Measurements from ENCODE around the gene TRAIP.
"Not testable (repeated sequence)": the region's sequence is repeated elsewhere in the genome, so short reads cannot be mapped to it uniquely, and the experiment has no call there.

Gene TRAIP

DNA sequence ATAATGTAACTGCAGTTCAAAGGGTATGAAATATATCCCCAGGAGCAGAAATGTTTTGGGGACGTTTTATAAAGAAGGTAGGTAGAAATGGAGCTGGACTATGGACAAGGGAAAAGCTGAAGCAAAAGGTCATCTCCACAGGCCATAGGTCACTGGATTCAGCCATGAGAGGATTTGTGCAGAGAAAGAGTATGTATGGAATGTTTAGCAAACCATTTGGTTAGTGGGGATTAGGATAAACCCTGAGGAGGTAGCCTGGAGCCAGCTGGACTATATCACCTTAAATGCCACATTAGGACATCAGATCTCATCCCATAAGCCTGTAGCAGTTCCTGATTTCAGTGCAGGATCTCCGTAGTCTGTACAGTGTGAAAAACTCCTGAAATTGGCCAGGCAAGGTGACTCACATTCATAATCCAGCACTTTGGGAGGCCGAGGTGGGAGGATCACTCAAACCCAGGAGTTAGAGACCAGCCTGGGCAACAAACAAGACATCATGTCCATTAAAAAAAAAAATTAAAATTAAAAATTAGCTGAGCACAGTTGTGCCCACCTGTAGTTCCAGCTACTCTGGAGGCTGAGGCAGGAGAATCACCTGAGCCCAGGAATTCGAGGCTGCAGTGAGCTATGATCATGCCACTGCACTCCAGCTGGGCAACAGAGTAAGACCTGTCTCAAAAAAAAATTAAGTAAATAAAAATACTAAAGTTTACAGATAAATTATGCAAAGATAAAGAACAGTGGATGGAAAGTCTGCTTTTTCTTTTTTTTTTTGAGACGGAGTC is 74.8 kb downstream of the TRAIP start:
- H3K4me3 ChIP-seq (ENCODE audit: low read length) = no peak overlapping the region
- no peak overlapping the region for H3K27ac ChIP-seq (ENCODE audit: low read depth, low read length)
- H3K79me2 ChIP-seq (ENCODE audit: control insufficient read depth, low read length) = peaks cover 90% of the 10 kb centered on the region
- TF ChIP-seq EZH2phosphoT487 (IDR thresholded peaks at IDR 0.05; ENCODE audit: borderline replicate concordance, low read length) = no peak
- TF ChIP-seq, protein P1, sequence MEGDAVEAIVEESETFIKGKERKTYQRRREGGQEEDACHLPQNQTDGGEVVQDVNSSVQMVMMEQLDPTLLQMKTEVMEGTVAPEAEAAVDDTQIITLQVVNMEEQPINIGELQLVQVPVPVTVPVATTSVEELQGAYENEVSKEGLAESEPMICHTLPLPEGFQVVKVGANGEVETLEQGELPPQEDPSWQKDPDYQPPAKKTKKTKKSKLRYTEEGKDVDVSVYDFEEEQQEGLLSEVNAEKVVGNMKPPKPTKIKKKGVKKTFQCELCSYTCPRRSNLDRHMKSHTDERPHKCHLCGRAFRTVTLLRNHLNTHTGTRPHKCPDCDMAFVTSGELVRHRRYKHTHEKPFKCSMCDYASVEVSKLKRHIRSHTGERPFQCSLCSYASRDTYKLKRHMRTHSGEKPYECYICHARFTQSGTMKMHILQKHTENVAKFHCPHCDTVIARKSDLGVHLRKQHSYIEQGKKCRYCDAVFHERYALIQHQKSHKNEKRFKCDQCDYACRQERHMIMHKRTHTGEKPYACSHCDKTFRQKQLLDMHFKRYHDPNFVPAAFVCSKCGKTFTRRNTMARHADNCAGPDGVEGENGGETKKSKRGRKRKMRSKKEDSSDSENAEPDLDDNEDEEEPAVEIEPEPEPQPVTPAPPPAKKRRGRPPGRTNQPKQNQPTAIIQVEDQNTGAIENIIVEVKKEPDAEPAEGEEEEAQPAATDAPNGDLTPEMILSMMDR (IDR thresholded peaks at IDR 0.05; ENCODE audit: low read depth, low read length, poor library complexity, severe bottlenecking) = no peak
- H3K9me2 ChIP-seq (replicated peaks; ENCODE audit: control insufficient read depth, low read length) = no peaks in the 10 kb centered on the region
- no peaks in the 10 kb centered on the region for H3K27me3 ChIP-seq (ENCODE audit: control insufficient read depth, low read length)
- H3K4me1 ChIP-seq (ENCODE audit: control insufficient read depth, low read length) = peaks cover 11% of the 10 kb centered on the region
- H3K9me3 ChIP-seq (ENCODE audit: control insufficient read depth, insufficient read depth, low read length) = no peaks in the 10 kb centered on the region
- peaks cover 45% of the 10 kb centered on the region for H3K36me3 ChIP-seq (ENCODE audit: control insufficient read depth, low read length)
- H3F3A ChIP-seq (ENCODE audit: control insufficient read depth, insufficient read depth) = no peaks in the 10 kb centered on the region
- no peaks in the 10 kb centered on the region for H4K20me1 ChIP-seq (ENCODE audit: control insufficient read depth, insufficient read depth, low read depth, low read length)
- H3K4me2 ChIP-seq (ENCODE audit: low read length) = no peak overlapping the region

GRCh38 chr3:49780975-49781365 is 75.4 kb downstream of the TRAIP start:
- H3K27ac ChIP-seq (ENCODE audit: low read depth, low read length); H3K4me3 ChIP-seq (ENCODE audit: low read length); H3K27me3 ChIP-seq (ENCODE audit: control insufficient read depth, low read length); H3K9me2 ChIP-seq (replicated peaks; ENCODE audit: control insufficient read depth, low read length); H3K9me3 ChIP-seq (ENCODE audit: control insufficient read depth, insufficient read depth, low read length); H3F3A ChIP-seq (ENCODE audit: control insufficient read depth, insufficient read depth); H4K20me1 ChIP-seq (ENCODE audit: control insufficient read depth, insufficient read depth, low read depth, low read length); H3K4me2 ChIP-seq (ENCODE audit: low read length): not testable (repeated sequence)
- H3K4me1 ChIP-seq (ENCODE audit: control insufficient read depth, low read length) = peaks cover 10% of the 10 kb centered on the region
- peaks cover 44% of the 10 kb centered on the region for H3K36me3 ChIP-seq (ENCODE audit: control insufficient read depth, low read length)
- peaks cover 91% of the 10 kb centered on the region for H3K79me2 ChIP-seq (ENCODE audit: control insufficient read depth, low read length)

DNA sequence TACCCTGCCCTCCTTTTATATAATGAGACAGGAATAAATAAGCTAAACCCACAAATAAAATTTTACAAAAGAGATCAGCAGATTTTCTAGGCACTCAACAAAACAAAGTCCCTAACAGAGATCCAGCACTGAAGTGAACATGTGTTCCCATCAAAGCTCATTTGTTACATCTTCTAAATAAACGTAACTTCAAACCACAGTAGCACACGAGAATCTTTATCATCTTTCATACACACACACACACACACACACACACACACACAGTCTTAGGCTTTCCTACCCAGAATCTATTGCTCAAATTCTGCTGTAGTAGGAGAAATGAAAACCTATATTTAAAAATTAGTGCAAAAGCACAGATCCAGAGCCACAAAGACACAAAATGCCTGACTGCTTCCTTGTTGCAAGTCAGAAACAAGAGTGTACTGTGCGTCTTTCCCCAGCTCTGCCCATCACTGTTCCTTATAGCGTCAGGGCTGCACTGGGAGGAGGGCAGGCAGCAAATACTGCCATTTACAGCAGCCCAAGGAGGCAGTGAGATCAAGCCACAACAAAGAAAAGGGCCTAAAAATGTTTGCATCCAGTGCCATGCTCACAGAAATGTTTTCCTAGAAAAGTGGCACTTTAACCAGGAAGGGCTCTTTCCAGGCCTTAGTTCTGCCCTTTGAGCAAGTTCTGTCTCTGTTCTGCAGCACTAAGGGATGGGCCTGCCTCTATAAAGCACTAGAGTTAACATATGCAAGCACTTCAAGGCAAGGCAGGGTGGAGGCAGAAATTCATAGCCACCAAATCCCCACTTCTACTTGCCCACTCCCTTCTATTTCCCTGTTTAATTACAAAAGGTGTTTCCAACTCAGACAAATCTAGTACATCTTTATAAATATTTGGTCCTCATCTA is 76.0 kb downstream of the TRAIP start:
- H3K9me3 ChIP-seq (ENCODE audit: control insufficient read depth, insufficient read depth, low read length) = no peaks in the 10 kb centered on the region
- no peaks in the 10 kb centered on the region for H3K9me2 ChIP-seq (replicated peaks; ENCODE audit: control insufficient read depth, low read length)
- no peaks in the 10 kb centered on the region for H3F3A ChIP-seq (ENCODE audit: control insufficient read depth, insufficient read depth)
- no peak overlapping the region for H3K4me2 ChIP-seq (ENCODE audit: low read length)
- H3K79me2 ChIP-seq (ENCODE audit: control insufficient read depth, low read length) = peaks cover 91% of the 10 kb centered on the region
- TF ChIP-seq, protein P1 (IDR thresholded peaks at IDR 0.05; ENCODE audit: low read depth, low read length, poor library complexity, severe bottlenecking) = no peak
- no peak for TF ChIP-seq EZH2phosphoT487 (IDR thresholded peaks at IDR 0.05; ENCODE audit: borderline replicate concordance, low read length)
- 0 out of 2 replicates have a peak, but pooled peaks cover 2% of the 10 kb centered on the region for H4K20me1 ChIP-seq (ENCODE audit: control insufficient read depth, insufficient read depth, low read depth, low read length)
- H3K36me3 ChIP-seq (ENCODE audit: control insufficient read depth, low read length) = peaks cover 46% of the 10 kb centered on the region
- H3K27me3 ChIP-seq (ENCODE audit: control insufficient read depth, low read length) = no peaks in the 10 kb centered on the region
- H3K4me1 ChIP-seq (ENCODE audit: control insufficient read depth, low read length) = peaks cover 7% of the 10 kb centered on the region
- no peak overlapping the region for H3K4me3 ChIP-seq (ENCODE audit: low read length)
- H3K27ac ChIP-seq (ENCODE audit: low read depth, low read length) = no peak overlapping the region
